Measurements from ENCODE around the gene DNAJC27.

Gene DNAJC27

DNA sequence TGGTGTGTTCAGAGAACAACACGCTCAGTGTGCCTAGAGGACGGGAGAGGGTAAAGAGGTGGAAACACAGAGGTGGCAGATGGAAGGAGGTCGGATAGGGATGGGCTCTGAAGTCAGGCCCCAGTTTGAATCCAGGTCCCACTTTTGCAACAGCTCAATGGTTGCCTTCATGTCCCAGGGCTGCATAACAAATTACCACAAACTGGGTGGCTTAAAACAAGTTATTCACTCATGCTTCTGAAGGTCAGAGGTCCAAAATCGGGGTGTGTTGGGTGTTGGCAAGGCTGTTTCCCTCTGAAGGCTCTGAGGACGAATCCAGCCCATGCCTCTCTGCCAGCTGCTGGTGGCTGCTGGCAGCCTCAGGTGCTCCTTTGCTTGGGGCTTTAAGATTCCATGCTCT is 39.0 kb downstream of the DNAJC27 start:
- no peaks in the 10 kb centered on the region for H4K20me1 ChIP-seq (ENCODE audit: insufficient read depth, low read length, poor library complexity, severe bottlenecking)
- H3K27me3 ChIP-seq (ENCODE audit: insufficient read depth, low read length, poor library complexity, severe bottlenecking) = no peaks in the 10 kb centered on the region
- H3K4me2 ChIP-seq (ENCODE audit: low read depth, low read length, poor library complexity, severe bottlenecking) = no peak overlapping the region
- H3K4me3 ChIP-seq (ENCODE audit: low read length, poor library complexity, severe bottlenecking) = no peak overlapping the region
- TF ChIP-seq EZH2phosphoT487 (IDR thresholded peaks at IDR 0.05; ENCODE audit: borderline replicate concordance) = no peak
- TF ChIP-seq CTCF (conservative IDR thresholded peaks at IDR 0.05; ENCODE audit: low read length) = no peak
- H3F3A ChIP-seq (ENCODE audit: low read depth) = peaks cover 7% of the 10 kb centered on the region; the same call in 1 of the 2 replicates
- no peaks in the 10 kb centered on the region for H3K9me3 ChIP-seq (ENCODE audit: insufficient read depth, low read depth, low read length)
- H3K9ac ChIP-seq (ENCODE audit: low read depth, low read length, poor library complexity, severe bottlenecking) = no peak overlapping the region
- H3K79me2 ChIP-seq (ENCODE audit: insufficient read depth, low read length) = no peaks in the 10 kb centered on the region
- H3K36me3 ChIP-seq (ENCODE audit: insufficient read depth, low read length) = no peaks in the 10 kb centered on the region
- H2AFZ ChIP-seq (ENCODE audit: low read length) = no peak overlapping the region
- peaks cover 13% of the 10 kb centered on the region for H3K4me1 ChIP-seq (ENCODE audit: insufficient read depth, low read length, poor library complexity, severe bottlenecking)
- H3K9me2 ChIP-seq (replicated peaks; ENCODE audit: low read depth, low read length) = no peaks in the 10 kb centered on the region

DNA sequence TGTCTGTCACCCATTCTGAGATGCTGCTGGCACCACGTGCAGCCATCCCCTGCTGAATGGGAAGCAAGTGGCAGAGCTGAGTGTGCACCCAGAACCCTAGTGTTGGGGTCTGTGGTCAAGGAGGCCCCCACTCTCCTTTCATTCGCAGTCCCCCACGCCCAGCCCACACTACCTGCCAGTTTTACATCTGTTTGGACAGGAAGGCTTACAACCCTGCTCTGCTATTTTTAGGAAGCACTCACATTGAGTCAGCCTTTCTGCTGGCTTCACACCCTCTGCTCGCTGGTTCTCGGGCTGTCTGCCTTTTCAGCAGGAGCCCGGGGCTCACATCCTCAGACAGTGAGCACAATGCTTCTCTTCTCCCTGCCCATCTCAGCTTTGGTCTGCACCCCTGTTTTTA is 41.0 kb downstream of the DNAJC27 start:
- no peaks in the 10 kb centered on the region for H3K9me3 ChIP-seq (ENCODE audit: insufficient read depth, low read depth, low read length)
- H3K4me3 ChIP-seq (ENCODE audit: low read length, poor library complexity, severe bottlenecking) = peak overlapping the region; percentile 20
- peak overlapping the region; percentile 93 for H2AFZ ChIP-seq (ENCODE audit: low read length)
- H3K9me2 ChIP-seq (replicated peaks; ENCODE audit: low read depth, low read length) = no peaks in the 10 kb centered on the region
- no peaks in the 10 kb centered on the region for H4K20me1 ChIP-seq (ENCODE audit: insufficient read depth, low read length, poor library complexity, severe bottlenecking)
- H3F3A ChIP-seq (ENCODE audit: low read depth) = peaks cover 5% of the 10 kb centered on the region; the same call in 1 of the 2 replicates
- TF ChIP-seq EZH2phosphoT487 (IDR thresholded peaks at IDR 0.05; ENCODE audit: borderline replicate concordance) = no peak
- no peak for TF ChIP-seq CTCF (conservative IDR thresholded peaks at IDR 0.05; ENCODE audit: low read length)
- H3K27me3 ChIP-seq (ENCODE audit: insufficient read depth, low read length, poor library complexity, severe bottlenecking) = no peaks in the 10 kb centered on the region
- peak overlapping the region; percentile 15 for H3K9ac ChIP-seq (ENCODE audit: low read depth, low read length, poor library complexity, severe bottlenecking)
- H3K79me2 ChIP-seq (ENCODE audit: insufficient read depth, low read length) = no peaks in the 10 kb centered on the region
- peaks cover 13% of the 10 kb centered on the region for H3K4me1 ChIP-seq (ENCODE audit: insufficient read depth, low read length, poor library complexity, severe bottlenecking)
- H3K36me3 ChIP-seq (ENCODE audit: insufficient read depth, low read length) = no peaks in the 10 kb centered on the region
- peak overlapping the region; percentile 64 for H3K4me2 ChIP-seq (ENCODE audit: low read depth, low read length, poor library complexity, severe bottlenecking)

GRCh38 chr2:24929230-24929629 is 42.5 kb downstream of the DNAJC27 start:
- no peaks in the 10 kb centered on the region for H3K27me3 ChIP-seq (ENCODE audit: insufficient read depth, low read length, poor library complexity, severe bottlenecking)
- H3K9me3 ChIP-seq (ENCODE audit: insufficient read depth, low read depth, low read length) = no peaks in the 10 kb centered on the region
- H3K4me3 ChIP-seq (ENCODE audit: low read length, poor library complexity, severe bottlenecking) = no peak overlapping the region
- H3K9me2 ChIP-seq (replicated peaks; ENCODE audit: low read depth, low read length) = no peaks in the 10 kb centered on the region
- H4K20me1 ChIP-seq (ENCODE audit: insufficient read depth, low read length, poor library complexity, severe bottlenecking) = no peaks in the 10 kb centered on the region
- H3K79me2 ChIP-seq (ENCODE audit: insufficient read depth, low read length) = no peaks in the 10 kb centered on the region
- H2AFZ ChIP-seq (ENCODE audit: low read length) = no peak overlapping the region
- H3K36me3 ChIP-seq (ENCODE audit: insufficient read depth, low read length) = no peaks in the 10 kb centered on the region
- peaks cover 5% of the 10 kb centered on the region; the same call in 1 of the 2 replicates for H3F3A ChIP-seq (ENCODE audit: low read depth)
- H3K9ac ChIP-seq (ENCODE audit: low read depth, low read length, poor library complexity, severe bottlenecking) = no peak overlapping the region
- no peak overlapping the region for H3K4me2 ChIP-seq (ENCODE audit: low read depth, low read length, poor library complexity, severe bottlenecking)
- peaks cover 13% of the 10 kb centered on the region for H3K4me1 ChIP-seq (ENCODE audit: insufficient read depth, low read length, poor library complexity, severe bottlenecking)
- TF ChIP-seq EZH2phosphoT487 (IDR thresholded peaks at IDR 0.05; ENCODE audit: borderline replicate concordance) (no peak), CTCF (conservative IDR thresholded peaks at IDR 0.05; ENCODE audit: low read length) (peak; percentile 37)
